ENCODE measurements around the gene POLR2C. TPM values are rescaled to one million over a fixed set of nuclear protein-coding genes. Genes with fewer than 3 reads are reported as not detected.

The POLR2C gene
- total and polyA plus RNA-seq, 10 of the 15 experiments (the other 5 are each of a cell fraction or from before 2014, with no cell fraction given) = 26.9 to 93.0 (median 57.8) TPM

- Histone ChIP-seq H3K9ac (ENCODE audit: control insufficient read depth, insufficient read depth, low read length) (no peak overlapping the region), H3K4me3 (no peak overlapping the region), H2AFZ (ENCODE audit: control insufficient read depth, low read depth, low read length) (no peak overlapping the region), H3K27me3 (replicated peaks in 1 of 2; ENCODE audit: control insufficient read depth in 2 of 2, insufficient read depth in 2 of 2, low read length in 1 of 2) (no peaks in the 10 kb centered on the region; a peak in 2 of 4 replicates), H3K27ac (ENCODE audit: control insufficient read depth, insufficient read depth) (no peak overlapping the region), H3K9me3 (replicated peaks; ENCODE audit: control insufficient read depth, insufficient read depth, low read length) (no peaks in the 10 kb centered on the region), H4K20me1 (ENCODE audit: control insufficient read depth, insufficient read depth) (no peaks in the 10 kb centered on the region), H3K4me2 (ENCODE audit: control insufficient read depth, insufficient read depth) (no peak overlapping the region), H3K36me3 (ENCODE audit: control insufficient read depth in 2 of 2, insufficient read depth in 2 of 2, low read length in 1 of 2) (no peaks in the 10 kb centered on the region; a peak in 1 of 4 replicates), H3K4me1 (ENCODE audit: control insufficient read depth, insufficient read depth, low read length) (no peaks in the 10 kb centered on the region), H3K79me2 (ENCODE audit: control insufficient read depth, insufficient read depth, low read length) (no peaks in the 10 kb centered on the region)
- ATAC-seq (no peak), FAIRE-seq (no peak), DNase-seq (ENCODE audit: low read depth, low spot score) (no peak)
- ChIA-PET CTCF (interaction anchor here (0.9 to 2.0 kb wide), 3 partner anchors 10 to 90 kb away, joined by 3 to 6 read pairs (median 3); no protein-coding TSS in a partner anchor), RAD21 (ENCODE audit: unreplicated experiment) (interaction anchor here (1.2 kb wide), 1 partner anchor 288 kb away, joined by 3 read pairs; no protein-coding TSS in a partner anchor), SMC1A (ENCODE audit: uncharacterized antibody, unreplicated experiment) (interaction anchor here (1.0 kb wide), 1 partner anchor 82 kb away, joined by 3 read pairs; no protein-coding TSS in a partner anchor), POLR2A (no interaction called here)
- intact Hi-C loops (cut with micrococcal nuclease; ENCODE audit: unreplicated experiment) = loop anchor here (2.0 kb wide), 1 partner anchor 13 kb away; no protein-coding TSS in a partner anchor
- no TSS peak for BruUV-seq (replicated peaks)
- WGBS (ENCODE audit: insufficient coverage, insufficient replicate concordance, low lambda C conversion rate, missing lambda C conversion rate) = 43% methylated on average over 7 of the region's 13 CpGs
- no peak for TF ChIP-seq MTA2 (IDR thresholded peaks at IDR 0.05; ENCODE audit: low read depth)
- TF ChIP-seq PAX8 (IDR thresholded peaks at IDR 0.05) = no peak
- no peak for TF ChIP-seq EED (IDR thresholded peaks at IDR 0.05; ENCODE audit: low read depth)
- no peak for TF ChIP-seq RFX5 (IDR thresholded peaks at IDR 0.05; ENCODE audit: low read depth, low read length)
- TF ChIP-seq KLF5 (IDR thresholded peaks at IDR 0.05; ENCODE audit: partially characterized antibody) = no peak
- TF ChIP-seq MLLT1 (IDR thresholded peaks at IDR 0.05) = no peak
- no peak for TF ChIP-seq CHD4 (IDR thresholded peaks at IDR 0.05)
- no peak for TF ChIP-seq SMAD5 (IDR thresholded peaks at IDR 0.05; ENCODE audit: low read depth)
- TF ChIP-seq SMC3 (IDR thresholded peaks at IDR 0.05; ENCODE audit: borderline replicate concordance, low read length) = no peak
- no peak for TF ChIP-seq CTCF (IDR thresholded peaks at IDR 0.05 in 2 of 3, conservative IDR thresholded peaks at IDR 0.05 in 1 of 3; ENCODE audit: control insufficient read depth in 2 of 3, extremely low read depth in 1 of 3, insufficient read depth in 1 of 3, low read depth in 3 of 3, low read length in 3 of 3)
- no peak for TF ChIP-seq IRF4 (IDR thresholded peaks at IDR 0.05; ENCODE audit: low read depth, low read length)
- no peak for TF ChIP-seq MTA3 (IDR thresholded peaks at IDR 0.05; ENCODE audit: borderline replicate concordance, low read length)
- in situ Hi-C loops (cut with MboI) = no loop called here
These were observed 44.9 kb downstream of the POLR2C start for GRCh38 chr16:57507136-57508034.
